Measurements from ENCODE around the gene HSDL1.

DNA sequence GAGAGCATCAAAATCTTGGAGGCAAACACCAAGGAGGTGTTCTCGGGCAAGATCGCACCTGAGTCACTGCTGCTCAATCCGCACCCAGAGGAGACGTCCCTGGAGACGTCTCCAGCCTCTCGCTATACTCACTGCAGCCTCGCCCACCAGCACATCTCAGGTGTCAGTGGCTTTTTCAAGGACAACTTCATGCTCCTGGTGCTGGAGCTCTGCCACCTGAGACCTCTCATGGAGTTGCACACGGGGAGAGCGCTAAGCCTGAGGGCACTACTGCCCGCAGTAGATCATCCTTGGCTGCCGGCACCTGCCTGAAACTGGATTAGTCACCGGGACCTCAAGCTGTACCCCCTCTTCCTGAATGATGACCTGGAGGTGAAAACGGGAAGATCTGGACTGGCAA lies 25.6 kb downstream of the HSDL1 start:
- no peak for TF ChIP-seq EZH2phosphoT487 (IDR thresholded peaks at IDR 0.05; ENCODE audit: insufficient read depth, low read depth)
- no peak for TF ChIP-seq EZH2 (IDR thresholded peaks at IDR 0.05; ENCODE audit: insufficient read depth, poor library complexity, severe bottlenecking)

Data from GM23248 (cell line).